ENCODE measurements around the gene HES7.
"Not testable (repeated sequence)": the region's sequence is repeated elsewhere in the genome, so short reads cannot be mapped to it uniquely, and the experiment has no call there.

- TF ChIP-seq CTCF (IDR thresholded peaks at IDR 0.05); MAX (IDR thresholded peaks at IDR 0.05; ENCODE audit: low read depth); REST (IDR thresholded peaks at IDR 0.05; ENCODE audit: low read depth, low read length); ELF1 (IDR thresholded peaks at IDR 0.05); POLR2AphosphoS5 (IDR thresholded peaks at IDR 0.05; ENCODE audit: low read depth, low read length); SMC3 (IDR thresholded peaks at IDR 0.05; ENCODE audit: low read depth, low read length); EZH2phosphoT487 (IDR thresholded peaks at IDR 0.05; ENCODE audit: borderline replicate concordance, low read depth); ZBTB33 (IDR thresholded peaks at IDR 0.05; ENCODE audit: borderline replicate concordance, low read depth); RFX5 (IDR thresholded peaks at IDR 0.05; ENCODE audit: low read length); EP300 (IDR thresholded peaks at IDR 0.05; ENCODE audit: borderline replicate concordance in 1 of 2, low read depth in 1 of 2, low read length in 1 of 2); FOSL2 (IDR thresholded peaks at IDR 0.05; ENCODE audit: borderline replicate concordance, low read depth); TCF12 (IDR thresholded peaks at IDR 0.05); NRF1 (IDR thresholded peaks at IDR 0.05; ENCODE audit: low read depth, low read length); GABPA (IDR thresholded peaks at IDR 0.05; ENCODE audit: low read depth): not testable (repeated sequence)
Measured at GRCh38 chr17:8170186-8170585, 46.3 kb upstream of the HES7 start.

Measured in SK-N-SH (cell line).